GM08714 (cell line): ENCODE results near the gene ST3GAL6.

Experiments
- H3K4me3 ChIP-seq: fragments of 200-500 bp; sonication (Bioruptor generic); 2 replicates; pipeline ENCODE4 v1.5.1; 2014; ENCODE audit warnings: mild to moderate bottlenecking, low read length, inconsistent platforms
- ZNF274 ChIP-seq: IDR thresholded peaks from 2 replicates; pipeline ENCODE4 v1.6.1; 2012; ENCODE audit warnings: mild to moderate bottlenecking, low read depth, low read length

ST3GAL6 gene

DNA sequence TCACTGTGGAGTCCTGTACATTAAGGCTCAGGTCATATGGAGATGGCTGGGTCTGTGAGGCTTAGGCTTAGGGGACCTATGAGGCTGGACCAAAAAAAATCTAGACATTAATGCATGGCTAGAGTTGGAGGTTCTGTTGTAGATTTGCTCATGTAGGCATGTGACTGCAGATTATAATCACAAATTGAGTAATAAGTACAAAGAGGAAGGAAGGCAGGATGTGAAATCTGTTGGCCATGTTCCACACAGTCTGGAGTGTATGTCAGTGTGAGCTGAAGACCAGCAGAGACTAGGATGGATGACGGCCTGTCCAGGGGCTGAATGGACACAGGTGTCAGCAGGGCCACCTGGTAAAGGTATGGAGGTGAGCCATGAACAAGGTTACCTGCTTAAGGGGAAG is at the start of gene ST3GAL6:
TSS of gene ST3GAL6 (plus strand) at position 265 of the 400 bp plus-strand sequence. CDS start 5,101 bp downstream, outside the sequence.
- H3K4me3 ChIP-seq = peak within 1 kb of the TSS; percentile 11; the same call in 1 of the 2 replicates
- TF ChIP-seq ZNF274 = no peak

DNA sequence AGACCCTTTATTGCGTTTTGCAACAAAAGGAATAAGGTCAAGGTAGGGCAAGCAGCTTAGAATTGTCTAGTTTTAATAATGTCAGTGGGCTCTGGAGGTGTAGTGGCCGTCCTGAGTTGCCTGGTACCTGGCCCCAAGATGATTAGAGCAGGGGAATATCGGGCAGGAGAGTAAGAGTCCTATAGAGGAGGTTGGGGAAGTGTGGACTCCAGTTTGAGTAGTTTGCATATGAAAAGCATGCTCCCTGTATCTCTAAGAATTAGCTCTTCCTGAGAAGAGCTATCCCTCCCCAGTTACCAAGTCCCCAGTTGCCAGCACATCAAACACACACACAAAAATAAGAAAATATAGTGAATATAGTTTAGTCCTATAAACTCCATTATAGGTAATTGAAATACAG is 49.2 kb upstream of the ST3GAL6 start:
- no peak for TF ChIP-seq ZNF274

GRCh38 chr3:98717584-98717983 is 45.6 kb upstream of the ST3GAL6 start:
- no peak for TF ChIP-seq ZNF274
- no peak overlapping the region for H3K4me3 ChIP-seq

More for the DNA sequence above, 49.2 kb upstream of the ST3GAL6 start:
- no peak overlapping the region for H3K4me3 ChIP-seq

- H3K4me3 ChIP-seq = no peak overlapping the region
- no peak for TF ChIP-seq ZNF274
These were observed 44.4 kb upstream of the ST3GAL6 start for GRCh38 chr3:98718730-98719129.

GRCh38 chr3:98721776-98722175 is 41.4 kb upstream of the ST3GAL6 start:
- no peak overlapping the region for H3K4me3 ChIP-seq
- no peak for TF ChIP-seq ZNF274

GRCh38 chr3:98722389-98722788 is 40.8 kb upstream of the ST3GAL6 start:
- no peak for TF ChIP-seq ZNF274
- H3K4me3 ChIP-seq = no peak overlapping the region

DNA sequence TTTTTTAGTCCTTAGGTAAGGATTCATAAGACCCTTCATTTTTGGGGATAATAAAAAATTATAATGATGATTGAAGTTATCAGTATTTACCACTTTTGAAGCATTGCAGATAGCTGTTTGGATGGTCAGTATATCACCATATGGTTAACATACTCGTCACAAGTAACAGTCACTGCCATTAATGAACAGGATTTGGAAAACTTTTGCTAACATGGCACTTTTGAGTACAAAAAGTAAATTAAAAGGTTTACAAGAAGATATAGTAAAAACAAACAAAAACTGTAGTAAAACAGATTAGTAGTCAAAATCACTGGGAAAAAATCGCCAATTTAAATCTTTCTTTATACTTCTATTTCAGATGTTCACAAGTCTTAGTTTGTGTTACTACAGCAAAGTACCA is 37.8 kb upstream of the ST3GAL6 start:
- no peak for TF ChIP-seq ZNF274
- H3K4me3 ChIP-seq = no peak overlapping the region

- H3K4me3 ChIP-seq = no peak overlapping the region
- no peak for TF ChIP-seq ZNF274
These were observed 37.1 kb upstream of the ST3GAL6 start for GRCh38 chr3:98726084-98726483.

DNA sequence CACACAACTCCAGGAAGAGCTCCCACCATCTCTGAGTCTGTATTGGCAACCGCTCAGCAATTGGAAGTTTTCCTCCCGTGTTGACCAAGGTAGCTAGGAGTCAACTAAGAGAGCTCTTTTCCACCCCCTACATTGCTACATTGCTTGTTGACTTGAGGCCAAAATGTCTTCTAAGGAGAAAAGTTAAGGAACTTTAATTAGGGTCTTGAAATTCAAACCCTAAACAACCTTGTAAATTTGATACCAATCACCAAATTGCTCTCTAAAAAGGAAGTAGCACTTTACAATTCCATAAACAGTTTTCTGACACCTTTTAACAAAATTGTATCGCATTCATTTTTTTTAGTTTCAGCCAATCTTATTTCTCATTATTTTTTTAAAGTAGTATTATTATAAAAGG is 35.5 kb upstream of the ST3GAL6 start:
- H3K4me3 ChIP-seq = no peak overlapping the region
- TF ChIP-seq ZNF274 = no peak

- H3K4me3 ChIP-seq = no peak overlapping the region
- TF ChIP-seq ZNF274 = no peak
These were observed 34.5 kb upstream of the ST3GAL6 start for GRCh38 chr3:98728672-98729071.

GRCh38 chr3:98730338-98730737 is 32.8 kb upstream of the ST3GAL6 start:
- no peak for TF ChIP-seq ZNF274
- H3K4me3 ChIP-seq = no peak overlapping the region

- TF ChIP-seq ZNF274 = no peak
- no peak overlapping the region for H3K4me3 ChIP-seq
These were observed 32.1 kb upstream of the ST3GAL6 start for GRCh38 chr3:98730886-98731537.

- TF ChIP-seq ZNF274 = no peak
- peak overlapping the region; percentile 93 for H3K4me3 ChIP-seq
These were observed 31.3 kb upstream of the ST3GAL6 start for GRCh38 chr3:98731720-98732285.

- peak overlapping the region; percentile 93 for H3K4me3 ChIP-seq
- no peak for TF ChIP-seq ZNF274
These were observed 30.7 kb upstream of the ST3GAL6 start for GRCh38 chr3:98732286-98733052.
